Gastroesophageal sphincter (tissue), 4 donors: Measurements from ENCODE around the gene INHBE. TPM values are rescaled to one million over a fixed set of nuclear protein-coding genes. Genes with fewer than 3 reads are reported as not detected.
"Not testable (repeated sequence)": the region's sequence is repeated elsewhere in the genome, so short reads cannot be mapped to it uniquely, and the experiment has no call there.

Experiments used
- ATAC-seq: fragments of 150-250 bp; one replicate; pipeline ENCODE4 v1.9.1; 2016; ENCODE audit warnings: mild to moderate bottlenecking, moderate library complexity
- H3K27ac ChIP-seq, 4 donors: fragments of 200-600 bp; sonication (generic) in 3 of 4; 1 replicate in 3 of 4; 2 replicates in 1 of 4; pipeline ENCODE4 v1.5.1; 2016 to 2019
- H3K27me3 ChIP-seq: fragments of 200-600 bp; sonication (generic); one replicate; pipeline ENCODE4 v1.5.1; 2019
- H3K36me3 ChIP-seq, 2 donors: fragments of 200-600 bp; sonication (generic); one replicate each; pipeline ENCODE4 v1.5.1; 2019; ENCODE audit warnings: control low read depth in 1 of 2
- H3K4me1 ChIP-seq, 3 donors: fragments of 200-600 bp; sonication (generic); 1 replicate in 2 of 3; 2 replicates in 1 of 3; pipeline ENCODE4 v1.5.1; 2016 to 2019; ENCODE audit warnings: control low read depth in 2 of 3
- H3K4me3 ChIP-seq, 2 donors: fragments of 200-600 bp; sonication (generic); one replicate each; pipeline ENCODE4 v1.5.1; 2019; ENCODE audit warnings: mild to moderate bottlenecking in 1 of 2, moderate library complexity in 1 of 2
- H3K9me3 ChIP-seq, 3 donors: fragments of 200-600 bp; sonication (generic); one replicate each; pipeline ENCODE4 v1.5.1; 2017 to 2019; ENCODE audit warnings: control low read depth in 2 of 3
- EP300 ChIP-seq: sonication (generic); formaldehyde crosslinking; IDR thresholded peaks from one replicate; pipeline ENCODE4 v1.6.1; 2017; ENCODE audit warnings: antibody characterized with exemption, mild to moderate bottlenecking
- POLR2A ChIP-seq, 2 donors: fragments of 450-650 bp; IDR thresholded peaks; one replicate each; pipeline ENCODE4 v1.6.1; 2017; ENCODE audit warnings: antibody characterized with exemption in 2 of 2, mild to moderate bottlenecking in 2 of 2, moderate library complexity in 1 of 2
- POLR2AphosphoS5 ChIP-seq: sonication (generic); formaldehyde crosslinking; IDR thresholded peaks from one replicate; pipeline ENCODE4 v1.6.1; 2017; ENCODE audit warnings: antibody characterized with exemption
- WGBS, 2 donors: methylation state at CpG; one replicate each; pipeline ENCODE4 v1.1.5; 2018; ENCODE audit warnings: low coverage in 1 of 2; 5-methylcytosine and 5-hydroxymethylcytosine counted together
- total RNA-seq, 4 donors: library from RNA; depleted of rRNA; stranded (reverse); fragments of >200 nt; gene quantifications; one replicate each; pipeline ENCODE4 v1.1.0, GENCODE V29; 2016
- TF ChIP-seq, protein P1 (sequence below), 4 experiments: fragments of 200-600 bp in 2 of 4; fragments of 450-650 bp in 2 of 4; sonication (generic) in 1 of 4; IDR thresholded peaks; one replicate each; pipeline ENCODE4 v1.5.1; 2017 to 2019; ENCODE audit warnings: antibody characterized with exemption in 4 of 4, mild to moderate bottlenecking in 2 of 4, moderate library complexity in 2 of 4

INHBE gene
- total RNA-seq, 4 donors from 2014 or later: not detected

DNA sequence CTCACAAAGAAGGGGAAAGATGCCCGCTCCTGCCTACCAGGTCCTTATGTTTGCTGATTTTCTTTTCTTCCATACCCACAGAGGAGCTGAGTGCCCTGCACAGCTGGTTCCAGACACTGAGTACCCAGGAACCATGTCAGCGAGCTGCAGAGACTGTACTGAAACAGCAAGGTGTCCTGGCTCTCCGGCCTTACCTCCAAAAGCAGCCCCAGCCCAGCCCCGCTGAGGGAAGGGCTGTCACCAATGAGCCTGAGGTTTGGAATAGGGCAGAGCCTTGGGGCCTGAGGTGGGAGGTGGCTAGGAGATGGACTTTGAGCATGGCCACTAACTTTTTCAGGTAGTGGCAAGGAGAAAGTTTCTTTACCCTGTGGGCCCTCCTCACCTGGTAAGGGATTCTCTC, 35.0 kb downstream of the INHBE start:
- ATAC-seq: no peak
- Histone ChIP-seq H3K27me3 (peaks cover under 1% of the 10 kb centered on the region), H3K36me3 (peaks cover 0 to 49% of the 10 kb centered on the region in 2 donors), H3K27ac (no peak overlapping the region), H3K9me3 (no peaks in the 10 kb centered on the region), H3K4me3 (no peak overlapping the region), H3K4me1 (peaks cover 4 to 21% (median 8%) of the 10 kb centered on the region in 3 donors)
- TF ChIP-seq, protein P1, sequence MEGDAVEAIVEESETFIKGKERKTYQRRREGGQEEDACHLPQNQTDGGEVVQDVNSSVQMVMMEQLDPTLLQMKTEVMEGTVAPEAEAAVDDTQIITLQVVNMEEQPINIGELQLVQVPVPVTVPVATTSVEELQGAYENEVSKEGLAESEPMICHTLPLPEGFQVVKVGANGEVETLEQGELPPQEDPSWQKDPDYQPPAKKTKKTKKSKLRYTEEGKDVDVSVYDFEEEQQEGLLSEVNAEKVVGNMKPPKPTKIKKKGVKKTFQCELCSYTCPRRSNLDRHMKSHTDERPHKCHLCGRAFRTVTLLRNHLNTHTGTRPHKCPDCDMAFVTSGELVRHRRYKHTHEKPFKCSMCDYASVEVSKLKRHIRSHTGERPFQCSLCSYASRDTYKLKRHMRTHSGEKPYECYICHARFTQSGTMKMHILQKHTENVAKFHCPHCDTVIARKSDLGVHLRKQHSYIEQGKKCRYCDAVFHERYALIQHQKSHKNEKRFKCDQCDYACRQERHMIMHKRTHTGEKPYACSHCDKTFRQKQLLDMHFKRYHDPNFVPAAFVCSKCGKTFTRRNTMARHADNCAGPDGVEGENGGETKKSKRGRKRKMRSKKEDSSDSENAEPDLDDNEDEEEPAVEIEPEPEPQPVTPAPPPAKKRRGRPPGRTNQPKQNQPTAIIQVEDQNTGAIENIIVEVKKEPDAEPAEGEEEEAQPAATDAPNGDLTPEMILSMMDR (IDR thresholded peaks at IDR 0.05): no peak
- no peak for TF ChIP-seq POLR2AphosphoS5
- TF ChIP-seq EP300: no peak
- no peak for TF ChIP-seq POLR2A (IDR thresholded peaks at IDR 0.05)
- 95% methylated on average over 3 of the region's 4 CpGs; no CpG with 5 or more reads in 1 of the 2 donors for WGBS, 2 donors

DNA sequence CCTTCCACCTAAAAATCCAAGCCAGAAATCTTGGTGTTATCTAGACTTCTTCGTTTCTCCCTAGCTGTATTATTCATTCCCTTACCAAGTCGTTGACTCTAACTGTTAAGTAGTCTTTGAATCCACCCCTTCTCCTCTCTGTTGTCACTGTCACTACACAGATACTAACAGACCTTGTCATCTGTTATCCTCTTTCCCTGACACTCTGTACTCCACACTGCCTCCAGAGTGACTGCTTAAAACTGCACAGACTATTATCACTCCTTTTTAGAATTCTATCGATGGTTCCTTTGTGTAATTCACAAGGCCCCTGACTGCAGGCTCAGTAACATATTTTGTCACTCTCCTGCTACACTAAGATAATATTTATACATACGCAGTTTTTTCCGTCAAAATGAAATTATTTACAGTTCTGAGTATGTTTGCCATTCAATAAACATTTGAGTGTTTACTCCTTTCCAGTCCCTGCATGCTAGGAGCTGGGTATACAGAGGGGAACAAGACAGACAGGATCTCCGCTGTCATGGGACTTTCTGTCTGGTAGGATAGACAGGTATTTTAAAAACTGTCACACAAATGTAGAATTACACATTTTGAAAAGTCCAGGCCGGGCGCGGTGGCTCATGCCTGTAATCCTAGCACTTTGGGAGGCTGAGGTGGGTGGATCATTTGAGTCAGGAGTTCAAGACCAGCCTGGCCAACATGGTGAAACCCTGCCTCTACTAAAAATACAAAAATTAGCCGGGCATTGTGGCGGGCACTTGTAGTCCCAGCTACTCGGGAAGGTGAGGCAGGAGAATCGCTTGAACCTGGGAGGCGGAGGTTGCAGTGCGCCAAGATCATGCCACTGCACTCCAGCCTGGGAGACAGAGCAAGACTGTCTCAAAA, 36.5 kb downstream of the INHBE start:
- H3K9me3 ChIP-seq: no peaks in the 10 kb centered on the region
- 80 to 90% methylated on average over 7 to 13 of the region's 15 CpGs for WGBS, 2 donors
- H3K36me3 ChIP-seq: peaks cover 0 to 64% of the 10 kb centered on the region in 2 donors
- H3K27me3 ChIP-seq: no peaks in the 10 kb centered on the region
- no peak for ATAC-seq
- H3K4me3 ChIP-seq: no peak overlapping the region
- peaks cover 4 to 21% (median 8%) of the 10 kb centered on the region in 3 donors for H3K4me1 ChIP-seq
- no peak overlapping the region for H3K27ac ChIP-seq
- TF ChIP-seq POLR2AphosphoS5 (no peak), EP300 (no peak), POLR2A (IDR thresholded peaks at IDR 0.05) (no peak)
- TF ChIP-seq, protein P1 (IDR thresholded peaks at IDR 0.05): no peak

DNA sequence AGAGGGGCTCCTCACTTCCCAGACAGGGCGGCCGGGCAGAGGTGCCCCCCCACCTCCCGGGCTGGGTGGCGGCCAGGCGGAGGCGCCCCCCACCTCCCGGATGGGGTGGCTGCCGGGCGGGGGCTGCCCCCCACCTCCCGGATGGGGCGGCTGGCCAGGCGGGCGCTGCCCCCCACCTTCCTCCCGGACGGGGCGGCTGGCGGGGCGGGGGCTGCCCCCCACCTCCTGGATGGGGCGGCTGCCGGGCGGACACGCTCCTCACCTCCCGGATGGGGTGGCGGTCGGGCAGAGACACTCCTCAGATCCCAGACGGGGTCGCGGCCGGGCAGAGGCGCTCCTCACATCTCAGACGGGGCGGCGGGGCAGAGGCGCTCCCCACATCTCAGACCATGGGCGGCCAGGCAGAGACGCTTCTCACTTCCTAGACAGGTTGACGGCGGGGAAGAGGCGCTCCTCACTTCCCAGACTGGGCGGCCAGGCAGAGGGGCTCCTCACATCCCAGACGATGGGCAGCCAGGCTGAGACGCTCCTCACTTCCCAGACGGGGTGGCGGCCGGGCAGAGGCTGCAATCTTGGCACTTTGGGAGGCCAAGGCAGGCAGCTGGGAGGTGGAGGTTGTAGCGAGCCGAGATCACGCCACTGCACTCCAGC, 40.1 kb downstream of the INHBE start:
- H3K9me3 ChIP-seq, H3K4me1 ChIP-seq, H3K4me3 ChIP-seq, H3K27me3 ChIP-seq, ATAC-seq, H3K27ac ChIP-seq: not testable (repeated sequence)
- H3K36me3 ChIP-seq: peaks cover 0 to 85% of the 10 kb centered on the region in 2 donors
- no CpG with 5 or more reads among the region's 48 CpGs for WGBS, 2 donors

DNA sequence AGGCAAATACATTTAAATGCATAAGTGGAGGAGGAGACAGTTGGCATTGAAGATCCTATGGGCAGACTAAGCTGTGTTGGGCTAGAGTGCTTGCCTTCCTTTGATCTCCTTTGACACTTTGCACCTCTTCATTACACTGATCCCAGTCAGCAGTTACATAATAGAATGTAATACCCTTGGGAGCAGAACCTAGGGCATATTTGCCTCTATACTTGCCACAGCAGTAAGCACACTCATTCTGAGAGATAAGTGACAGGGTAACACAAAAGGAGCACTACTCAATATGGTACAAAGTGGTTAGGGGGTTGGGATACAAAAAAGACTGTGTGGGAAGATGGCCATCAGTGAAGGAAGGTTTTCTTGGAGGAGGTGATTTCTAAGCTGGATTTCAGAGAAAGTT, 41.7 kb downstream of the INHBE start:
- no peaks in the 10 kb centered on the region for H3K9me3 ChIP-seq
- no peak for ATAC-seq
- H3K36me3 ChIP-seq: peaks cover 0 to 85% of the 10 kb centered on the region in 2 donors
- H3K27me3 ChIP-seq: no peaks in the 10 kb centered on the region
- no peak overlapping the region for H3K4me3 ChIP-seq
- no peaks in the 10 kb centered on the region for H3K4me1 ChIP-seq
- no peak overlapping the region for H3K27ac ChIP-seq
- TF ChIP-seq, protein P1 (IDR thresholded peaks at IDR 0.05): no peak
- TF ChIP-seq POLR2A (IDR thresholded peaks at IDR 0.05): no peak
- no peak for TF ChIP-seq POLR2AphosphoS5
- TF ChIP-seq EP300: no peak

DNA sequence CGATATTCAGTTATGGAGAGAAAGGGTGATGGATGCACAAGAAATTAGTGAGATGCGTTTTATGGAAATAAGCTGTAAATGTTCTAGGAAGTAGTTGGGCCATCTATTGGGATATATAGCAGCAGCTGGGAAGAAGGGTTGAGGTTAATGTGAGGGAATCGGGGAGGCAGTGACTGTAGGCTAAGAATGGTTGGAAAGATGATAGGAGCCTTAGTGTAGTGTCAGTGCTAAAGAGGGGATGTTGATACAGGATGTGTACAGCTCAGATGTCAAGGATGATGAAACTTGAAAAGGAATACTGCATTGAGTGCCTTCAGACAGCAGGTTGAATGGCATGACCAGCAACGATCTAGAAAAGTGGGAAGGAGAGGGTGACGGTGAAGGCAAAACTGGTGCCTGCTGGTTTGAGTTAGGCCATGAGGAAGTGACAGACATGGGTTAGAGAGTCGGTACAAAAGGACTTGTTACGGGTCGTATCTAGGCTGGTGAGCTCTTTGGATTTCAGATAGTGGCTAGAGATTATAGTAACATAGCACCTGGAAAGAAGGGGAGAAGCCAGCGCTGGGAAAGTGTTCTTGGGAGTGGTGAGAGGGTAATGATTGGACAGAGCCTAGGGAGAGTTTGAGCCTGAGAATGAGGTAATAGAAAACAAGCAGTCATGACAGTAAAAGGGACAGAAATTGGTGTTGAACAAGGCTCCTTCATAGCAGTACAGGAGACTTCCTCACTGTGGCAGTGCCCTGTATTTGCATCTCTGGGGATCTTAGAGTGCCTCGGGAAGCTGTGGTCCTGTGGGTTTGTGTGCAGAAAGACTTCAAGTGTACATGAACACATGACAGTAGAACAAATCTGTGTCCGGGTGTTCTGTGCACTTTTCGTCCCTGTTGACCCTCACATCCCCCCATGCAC, 42.4 kb downstream of the INHBE start:
- Histone ChIP-seq H3K27ac (no peak overlapping the region), H3K4me1 (no peaks in the 10 kb centered on the region), H3K27me3 (no peaks in the 10 kb centered on the region), H3K9me3 (no peaks in the 10 kb centered on the region), H3K36me3 (peaks cover 0 to 85% of the 10 kb centered on the region in 2 donors), H3K4me3 (no peak overlapping the region)
- TF ChIP-seq POLR2AphosphoS5 (no peak), POLR2A (IDR thresholded peaks at IDR 0.05) (no peak)
- TF ChIP-seq, protein P1 (IDR thresholded peaks at IDR 0.05): no peak
- WGBS, 2 donors: 83 to 86% methylated on average over 9 to 12 of the region's 12 CpGs
- ATAC-seq: no peak
